ENCODE data around the gene SLC16A12.
"Not testable (repeated sequence)": the region's sequence is repeated elsewhere in the genome, so short reads cannot be mapped to it uniquely, and the experiment has no call there.

SLC16A12 gene

DNA sequence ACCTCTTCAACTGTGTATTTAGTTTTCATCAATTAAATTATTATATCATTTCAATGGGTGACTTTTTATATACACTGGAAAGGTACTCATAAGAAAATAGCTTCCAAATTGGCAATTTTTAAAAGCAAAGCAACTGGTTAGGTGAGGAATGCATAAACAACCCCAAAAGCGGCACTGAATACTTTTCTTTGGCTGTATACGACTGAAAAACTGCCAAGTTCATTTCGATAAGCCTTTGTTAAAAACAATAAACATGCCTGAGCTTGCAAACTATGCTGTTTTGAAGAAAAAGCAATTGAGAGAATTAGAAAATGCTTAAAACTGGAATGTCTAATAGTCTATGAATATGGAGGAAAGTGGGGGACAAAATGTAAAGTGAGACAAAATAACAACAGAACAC lies 2.9 kb downstream of the SLC16A12 start:
- Histone ChIP-seq H4K20me1 (ENCODE audit: insufficient read depth, low read length) (no peaks in the 10 kb centered on the region), H3K36me3 (replicated peaks; ENCODE audit: low read depth, low read length) (no peaks in the 10 kb centered on the region), H3K4me1 (ENCODE audit: low read length) (no peaks in the 10 kb centered on the region)

DNA sequence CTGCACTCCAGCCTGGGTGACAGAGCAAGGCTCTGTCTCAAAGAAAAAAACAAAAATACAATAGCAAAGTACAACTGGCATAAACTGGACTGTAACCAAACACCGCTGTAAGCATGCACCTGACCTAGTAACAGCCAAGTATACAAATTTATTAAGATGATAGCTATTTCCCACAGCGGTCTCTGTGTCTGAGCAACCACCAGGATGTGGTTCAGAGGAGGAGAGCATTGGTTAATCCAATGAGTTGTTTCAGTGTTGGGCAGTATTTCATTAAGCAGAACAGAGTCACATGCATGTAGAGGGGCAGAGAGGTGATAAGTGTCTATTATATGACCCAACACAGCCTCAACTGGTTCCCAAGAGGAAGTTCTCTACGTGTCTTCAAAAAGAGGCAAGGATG lies 4.0 kb downstream of the SLC16A12 start:
- no peak overlapping the region for H3K4me3 ChIP-seq (ENCODE audit: low read length)
- no peaks in the 10 kb centered on the region for H3K9me3 ChIP-seq (ENCODE audit: insufficient read depth, low read length)
- TF ChIP-seq EZH2phosphoT487 (IDR thresholded peaks at IDR 0.05; ENCODE audit: low read depth) = no peak
- TF ChIP-seq, protein P1, sequence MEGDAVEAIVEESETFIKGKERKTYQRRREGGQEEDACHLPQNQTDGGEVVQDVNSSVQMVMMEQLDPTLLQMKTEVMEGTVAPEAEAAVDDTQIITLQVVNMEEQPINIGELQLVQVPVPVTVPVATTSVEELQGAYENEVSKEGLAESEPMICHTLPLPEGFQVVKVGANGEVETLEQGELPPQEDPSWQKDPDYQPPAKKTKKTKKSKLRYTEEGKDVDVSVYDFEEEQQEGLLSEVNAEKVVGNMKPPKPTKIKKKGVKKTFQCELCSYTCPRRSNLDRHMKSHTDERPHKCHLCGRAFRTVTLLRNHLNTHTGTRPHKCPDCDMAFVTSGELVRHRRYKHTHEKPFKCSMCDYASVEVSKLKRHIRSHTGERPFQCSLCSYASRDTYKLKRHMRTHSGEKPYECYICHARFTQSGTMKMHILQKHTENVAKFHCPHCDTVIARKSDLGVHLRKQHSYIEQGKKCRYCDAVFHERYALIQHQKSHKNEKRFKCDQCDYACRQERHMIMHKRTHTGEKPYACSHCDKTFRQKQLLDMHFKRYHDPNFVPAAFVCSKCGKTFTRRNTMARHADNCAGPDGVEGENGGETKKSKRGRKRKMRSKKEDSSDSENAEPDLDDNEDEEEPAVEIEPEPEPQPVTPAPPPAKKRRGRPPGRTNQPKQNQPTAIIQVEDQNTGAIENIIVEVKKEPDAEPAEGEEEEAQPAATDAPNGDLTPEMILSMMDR (IDR thresholded peaks at IDR 0.05; ENCODE audit: low read depth, low read length) = no peak
- no peak overlapping the region for H3K4me2 ChIP-seq (ENCODE audit: low read length)
- no peak overlapping the region for H3K27ac ChIP-seq (ENCODE audit: low read length)
- H3K9ac ChIP-seq (ENCODE audit: low read length) = no peak overlapping the region
- H3K4me1 ChIP-seq (ENCODE audit: low read length) = no peaks in the 10 kb centered on the region
- H3K79me2 ChIP-seq (ENCODE audit: low read length) = no peaks in the 10 kb centered on the region
- no peaks in the 10 kb centered on the region for H4K20me1 ChIP-seq (ENCODE audit: insufficient read depth, low read length)
- no peaks in the 10 kb centered on the region for H3K27me3 ChIP-seq (ENCODE audit: low read depth, low read length)
- no peaks in the 10 kb centered on the region for H3K36me3 ChIP-seq (replicated peaks; ENCODE audit: low read depth, low read length)
- no peak overlapping the region for H2AFZ ChIP-seq (ENCODE audit: low read depth, low read length)

More for the DNA sequence above, 2.9 kb downstream of the SLC16A12 start:
- H3K4me2 ChIP-seq (ENCODE audit: low read length) = no peak overlapping the region
- no peaks in the 10 kb centered on the region for H3K79me2 ChIP-seq (ENCODE audit: low read length)
- TF ChIP-seq EZH2phosphoT487 (IDR thresholded peaks at IDR 0.05; ENCODE audit: low read depth) = no peak
- TF ChIP-seq, protein P1 (IDR thresholded peaks at IDR 0.05; ENCODE audit: low read depth, low read length) = no peak
- no peak overlapping the region for H2AFZ ChIP-seq (ENCODE audit: low read depth, low read length)
- no peak overlapping the region for H3K4me3 ChIP-seq (ENCODE audit: low read length)
- H3K27me3 ChIP-seq (ENCODE audit: low read depth, low read length) = no peaks in the 10 kb centered on the region
- H3K27ac ChIP-seq (ENCODE audit: low read length) = no peak overlapping the region
- H3K9ac ChIP-seq (ENCODE audit: low read length) = no peak overlapping the region
- no peaks in the 10 kb centered on the region for H3K9me3 ChIP-seq (ENCODE audit: insufficient read depth, low read length)

DNA sequence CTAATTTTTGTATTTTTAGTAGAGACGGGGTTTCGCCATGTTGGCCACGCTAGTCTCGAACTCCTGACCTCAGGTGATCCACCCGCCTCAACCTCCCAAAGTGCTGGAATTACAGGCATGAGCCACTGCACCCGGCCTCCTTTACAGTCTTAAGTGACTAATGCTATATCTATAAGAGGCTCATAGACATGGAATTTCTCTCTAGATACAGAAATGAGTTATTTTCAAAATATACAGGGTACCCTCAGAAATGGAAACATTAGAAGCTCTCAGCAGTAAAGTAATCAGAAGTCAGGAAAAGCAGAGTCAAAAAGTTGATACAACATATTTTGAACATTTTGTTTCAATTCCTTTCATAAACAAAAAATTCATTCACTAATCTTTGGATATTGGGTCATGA lies 5.7 kb downstream of the SLC16A12 start:
- H3K79me2 ChIP-seq (ENCODE audit: low read length); H4K20me1 ChIP-seq (ENCODE audit: insufficient read depth, low read length); H3K4me1 ChIP-seq (ENCODE audit: low read length); H3K9me3 ChIP-seq (ENCODE audit: insufficient read depth, low read length); H2AFZ ChIP-seq (ENCODE audit: low read depth, low read length); H3K9ac ChIP-seq (ENCODE audit: low read length); H3K4me2 ChIP-seq (ENCODE audit: low read length); H3K27ac ChIP-seq (ENCODE audit: low read length); H3K36me3 ChIP-seq (replicated peaks; ENCODE audit: low read depth, low read length); H3K27me3 ChIP-seq (ENCODE audit: low read depth, low read length); H3K4me3 ChIP-seq (ENCODE audit: low read length): not testable (repeated sequence)

DNA sequence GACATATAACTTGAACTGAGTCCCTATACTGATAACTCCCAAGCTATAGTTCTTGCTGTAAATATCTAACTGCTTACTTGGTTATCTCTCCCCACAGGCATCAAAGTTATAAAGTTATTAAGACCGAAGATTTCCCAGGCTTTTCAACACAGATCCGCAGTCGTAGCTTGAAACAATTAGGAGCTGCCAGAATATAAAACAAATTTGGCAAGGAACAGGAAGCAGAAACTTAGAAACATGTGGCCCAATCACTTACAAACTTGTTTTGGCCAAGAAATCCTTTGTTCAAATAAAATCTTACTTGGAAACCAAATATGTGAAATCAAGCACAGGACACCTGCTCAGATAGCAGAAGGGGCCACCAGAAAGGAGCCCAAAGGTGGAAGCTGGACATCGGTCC lies 9.0 kb downstream of the SLC16A12 start:
- no peak overlapping the region for H3K27ac ChIP-seq (ENCODE audit: low read length)
- no peaks in the 10 kb centered on the region for H3K27me3 ChIP-seq (ENCODE audit: low read depth, low read length)
- H3K4me1 ChIP-seq (ENCODE audit: low read length) = no peaks in the 10 kb centered on the region
- H4K20me1 ChIP-seq (ENCODE audit: insufficient read depth, low read length) = no peaks in the 10 kb centered on the region
- H3K79me2 ChIP-seq (ENCODE audit: low read length) = no peaks in the 10 kb centered on the region
- no peak overlapping the region for H3K4me2 ChIP-seq (ENCODE audit: low read length)
- H3K4me3 ChIP-seq (ENCODE audit: low read length) = no peak overlapping the region
- no peaks in the 10 kb centered on the region for H3K36me3 ChIP-seq (replicated peaks; ENCODE audit: low read depth, low read length)
- H2AFZ ChIP-seq (ENCODE audit: low read depth, low read length) = no peak overlapping the region
- no peak overlapping the region for H3K9ac ChIP-seq (ENCODE audit: low read length)
- TF ChIP-seq, protein P1 (IDR thresholded peaks at IDR 0.05; ENCODE audit: low read depth, low read length) = no peak
- TF ChIP-seq EZH2phosphoT487 (IDR thresholded peaks at IDR 0.05; ENCODE audit: low read depth) = no peak
- H3K9me3 ChIP-seq (ENCODE audit: insufficient read depth, low read length) = no peaks in the 10 kb centered on the region

DNA sequence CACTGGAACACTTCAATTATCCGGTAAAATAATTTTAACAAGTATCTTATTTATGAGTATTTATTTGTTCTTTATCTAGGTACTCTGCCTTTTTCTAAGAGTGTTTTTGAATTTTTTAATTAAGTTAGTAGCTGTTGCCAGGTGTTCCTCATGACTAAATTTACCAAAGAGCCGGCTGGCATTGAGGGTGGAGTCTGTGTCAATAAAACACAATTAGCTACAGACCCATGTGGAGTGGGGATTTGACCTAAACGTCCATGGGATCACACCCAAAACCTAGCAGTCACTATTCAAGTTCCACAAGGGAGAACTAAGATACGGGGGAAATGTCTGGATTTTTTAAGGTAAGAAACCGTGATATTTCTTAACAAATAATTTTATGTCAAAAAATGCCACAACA lies 9.8 kb downstream of the SLC16A12 start:
- TF ChIP-seq, protein P1 (IDR thresholded peaks at IDR 0.05; ENCODE audit: low read depth, low read length) = no peak
- no peak for TF ChIP-seq EZH2phosphoT487 (IDR thresholded peaks at IDR 0.05; ENCODE audit: low read depth)
- Histone ChIP-seq H3K27me3 (ENCODE audit: low read depth, low read length) (no peaks in the 10 kb centered on the region), H3K9me3 (ENCODE audit: insufficient read depth, low read length) (no peaks in the 10 kb centered on the region), H3K27ac (ENCODE audit: low read length) (no peak overlapping the region), H4K20me1 (ENCODE audit: insufficient read depth, low read length) (no peaks in the 10 kb centered on the region), H3K4me1 (ENCODE audit: low read length) (no peaks in the 10 kb centered on the region), H3K36me3 (replicated peaks; ENCODE audit: low read depth, low read length) (no peaks in the 10 kb centered on the region), H3K9ac (ENCODE audit: low read length) (no peak overlapping the region), H3K4me2 (ENCODE audit: low read length) (no peak overlapping the region), H3K4me3 (ENCODE audit: low read length) (no peak overlapping the region), H2AFZ (ENCODE audit: low read depth, low read length) (no peak overlapping the region), H3K79me2 (ENCODE audit: low read length) (no peaks in the 10 kb centered on the region)
